Hepatocyte (in vitro differentiated cells): ENCODE measurements around the gene SLC39A7. TPM values are rescaled to one million over a fixed set of nuclear protein-coding genes. Genes with fewer than 3 reads are reported as not detected.

ENCODE experiments used
- DNase-seq: peaks from one replicate; pipeline ENCODE4 v3.0.0-alpha.2; 2016; ENCODE audit warnings: low spot score
- H2AFZ ChIP-seq: fragments of 200-600 bp; sonication (generic); 2 replicates; pipeline ENCODE4 v1.6.0; 2016; ENCODE audit warnings: antibody characterized with exemption, mild to moderate bottlenecking
- H3K27ac ChIP-seq: fragments of 200-600 bp; sonication (generic); 2 replicates; pipeline ENCODE4 v1.5.1; 2016; ENCODE audit warnings: mild to moderate bottlenecking
- H3K27me3 ChIP-seq: fragments of 200-600 bp; sonication (generic); 2 replicates; pipeline ENCODE4 v1.6.1; 2016
- H3K36me3 ChIP-seq: fragments of 200-600 bp; sonication (generic); replicated peaks from 2 replicates; pipeline ENCODE4 v1.5.1; 2016; ENCODE audit warnings: low read depth; ENCODE audit not compliant: insufficient read depth
- H3K4me1 ChIP-seq: fragments of 200-600 bp; sonication (generic); 2 replicates; pipeline ENCODE4 v1.5.1; 2016; ENCODE audit warnings: mild to moderate bottlenecking, moderate library complexity; ENCODE audit not compliant: insufficient read depth
- H3K4me2 ChIP-seq: fragments of 200-600 bp; sonication (generic); 2 replicates; pipeline ENCODE4 v1.6.0; 2016
- H3K4me3 ChIP-seq: fragments of 200-600 bp; sonication (generic); 2 replicates; pipeline ENCODE4 v1.5.1; 2016; ENCODE audit warnings: mild to moderate bottlenecking
- H3K79me2 ChIP-seq: fragments of 200-600 bp; sonication (generic); 2 replicates; pipeline ENCODE4 v1.6.0; 2017; ENCODE audit warnings: mild to moderate bottlenecking
- H3K9me2 ChIP-seq: fragments of 200-600 bp; sonication (generic); replicated peaks from 2 replicates; pipeline ENCODE4 v1.6.0; 2017; ENCODE audit warnings: mild to moderate bottlenecking; ENCODE audit not compliant: insufficient read depth
- H3K9me3 ChIP-seq: fragments of 200-600 bp; sonication (generic); 2 replicates; pipeline ENCODE4 v1.5.1; 2016; ENCODE audit warnings: low read depth, mild to moderate bottlenecking
- H4K20me1 ChIP-seq: fragments of 200-600 bp; sonication (generic); 2 replicates; pipeline ENCODE4 v1.6.0; 2016; ENCODE audit warnings: mild to moderate bottlenecking; ENCODE audit not compliant: insufficient read depth, poor library complexity, severe bottlenecking
- EZH2 ChIP-seq: fragments of 200-600 bp; sonication (generic); IDR thresholded peaks from 2 replicates; pipeline ENCODE4 v1.6.1; 2016; ENCODE audit warnings: antibody characterized with exemption, mild to moderate bottlenecking, borderline replicate concordance
- EZH2phosphoT487 ChIP-seq: fragments of 200-600 bp; sonication (generic); IDR thresholded peaks from one replicate; pipeline ENCODE4 v1.6.1; 2018; ENCODE audit warnings: antibody characterized with exemption, mild to moderate bottlenecking, low read depth, moderate library complexity; ENCODE audit not compliant: unreplicated experiment, severe bottlenecking
- WGBS: methylation state at CpG from one replicate; pipeline ENCODE4 v1.1.6; 2016; ENCODE audit warnings: low lambda C conversion rate; ENCODE audit errors: missing lambda C conversion rate; 5-methylcytosine and 5-hydroxymethylcytosine counted together
- polyA plus RNA-seq: library from polyadenylated mRNA; unstranded; fragments of >200 nt; fragmentation: Nextera tagmentation; extraction: Ambion mirVana; gene quantifications from 2 replicates; pipeline ENCODE4 v1.2.1, GENCODE V29; 2016
- total RNA-seq: library from RNA; depleted of rRNA; stranded (reverse); fragments of >200 nt; gene quantifications from 2 replicates; pipeline ENCODE4 v1.2.3, GENCODE V29; 2014
- TF ChIP-seq, protein P1 (sequence below): fragments of 200-600 bp; sonication (generic); IDR thresholded peaks from 2 replicates; pipeline ENCODE4 v1.5.1; 2016; ENCODE audit warnings: antibody characterized with exemption, mild to moderate bottlenecking; ENCODE audit not compliant: poor library complexity

The SLC39A7 gene
- total and polyA plus RNA-seq, 2 experiments from 2014 or later, result 55.0 to 130 TPM

DNA sequence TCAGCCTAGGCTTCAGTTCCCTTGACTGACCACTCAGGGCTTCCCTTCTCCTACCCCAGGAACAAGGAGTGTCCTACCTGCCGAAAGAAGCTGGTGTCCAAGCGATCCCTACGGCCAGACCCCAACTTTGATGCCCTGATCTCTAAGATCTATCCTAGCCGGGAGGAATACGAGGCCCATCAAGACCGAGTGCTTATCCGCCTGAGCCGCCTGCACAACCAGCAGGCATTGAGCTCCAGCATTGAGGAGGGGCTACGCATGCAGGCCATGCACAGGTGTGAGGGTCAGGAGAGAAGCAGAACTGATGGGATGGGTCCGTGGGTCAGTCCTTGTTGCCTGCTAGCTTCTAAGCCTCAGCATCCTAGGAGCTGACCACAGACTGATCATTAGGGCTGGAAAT lies 9.2 kb downstream of the SLC39A7 start:
- peaks cover 32% of the 10 kb centered on the region for H3K4me1 ChIP-seq
- no peaks in the 10 kb centered on the region for H4K20me1 ChIP-seq
- no peaks in the 10 kb centered on the region for H3K9me2 ChIP-seq
- TF ChIP-seq EZH2phosphoT487 (no peak), EZH2 (no peak)
- TF ChIP-seq, protein P1, sequence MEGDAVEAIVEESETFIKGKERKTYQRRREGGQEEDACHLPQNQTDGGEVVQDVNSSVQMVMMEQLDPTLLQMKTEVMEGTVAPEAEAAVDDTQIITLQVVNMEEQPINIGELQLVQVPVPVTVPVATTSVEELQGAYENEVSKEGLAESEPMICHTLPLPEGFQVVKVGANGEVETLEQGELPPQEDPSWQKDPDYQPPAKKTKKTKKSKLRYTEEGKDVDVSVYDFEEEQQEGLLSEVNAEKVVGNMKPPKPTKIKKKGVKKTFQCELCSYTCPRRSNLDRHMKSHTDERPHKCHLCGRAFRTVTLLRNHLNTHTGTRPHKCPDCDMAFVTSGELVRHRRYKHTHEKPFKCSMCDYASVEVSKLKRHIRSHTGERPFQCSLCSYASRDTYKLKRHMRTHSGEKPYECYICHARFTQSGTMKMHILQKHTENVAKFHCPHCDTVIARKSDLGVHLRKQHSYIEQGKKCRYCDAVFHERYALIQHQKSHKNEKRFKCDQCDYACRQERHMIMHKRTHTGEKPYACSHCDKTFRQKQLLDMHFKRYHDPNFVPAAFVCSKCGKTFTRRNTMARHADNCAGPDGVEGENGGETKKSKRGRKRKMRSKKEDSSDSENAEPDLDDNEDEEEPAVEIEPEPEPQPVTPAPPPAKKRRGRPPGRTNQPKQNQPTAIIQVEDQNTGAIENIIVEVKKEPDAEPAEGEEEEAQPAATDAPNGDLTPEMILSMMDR, result no peak
- no peak overlapping the region for H3K4me3 ChIP-seq
- no peak for DNase-seq
- peaks cover 17% of the 10 kb centered on the region for H3K79me2 ChIP-seq
- no peak overlapping the region for H2AFZ ChIP-seq
- H3K9me3 ChIP-seq, result no peaks in the 10 kb centered on the region
- H3K36me3 ChIP-seq, result no peaks in the 10 kb centered on the region
- H3K4me2 ChIP-seq, result no peak overlapping the region
- WGBS, result 99% methylated on average over 10 of the region's 10 CpGs
- no peak overlapping the region for H3K27ac ChIP-seq
- H3K27me3 ChIP-seq, result peaks cover 5% of the 10 kb centered on the region

GRCh38 chr6:33211136-33211535 lies 10.5 kb downstream of the SLC39A7 start:
- Histone ChIP-seq H3K4me2 (no peak overlapping the region), H3K27ac (no peak overlapping the region), H2AFZ (no peak overlapping the region), H3K36me3 (no peaks in the 10 kb centered on the region), H3K4me1 (peaks cover 27% of the 10 kb centered on the region), H3K27me3 (peaks cover 5% of the 10 kb centered on the region), H3K9me3 (no peaks in the 10 kb centered on the region), H4K20me1 (no peaks in the 10 kb centered on the region), H3K4me3 (no peak overlapping the region), H3K79me2 (peaks cover 15% of the 10 kb centered on the region), H3K9me2 (no peaks in the 10 kb centered on the region)
- 90% methylated on average over 6 of the region's 17 CpGs for WGBS
- TF ChIP-seq EZH2phosphoT487, result no peak
- TF ChIP-seq EZH2, result no peak
- TF ChIP-seq, protein P1, result no peak
- no peak for DNase-seq

- TF ChIP-seq EZH2phosphoT487 (no peak), EZH2 (no peak)
- TF ChIP-seq, protein P1, result no peak
- H3K36me3 ChIP-seq, result no peaks in the 10 kb centered on the region
- peak overlapping the region; percentile 95 for H3K4me2 ChIP-seq
- no peak overlapping the region for H2AFZ ChIP-seq
- peaks cover 5% of the 10 kb centered on the region for H3K27me3 ChIP-seq
- WGBS, result 88% methylated on average over 12 of the region's 18 CpGs
- H3K4me1 ChIP-seq, result peaks cover 23% of the 10 kb centered on the region
- peaks cover 10% of the 10 kb centered on the region for H3K79me2 ChIP-seq
- no peaks in the 10 kb centered on the region for H3K9me2 ChIP-seq
- no peak for DNase-seq
- no peaks in the 10 kb centered on the region for H4K20me1 ChIP-seq
- H3K9me3 ChIP-seq, result no peaks in the 10 kb centered on the region
- no peak overlapping the region for H3K4me3 ChIP-seq
- H3K27ac ChIP-seq, result no peak overlapping the region
These were observed 11.2 kb downstream of the SLC39A7 start for GRCh38 chr6:33211666-33212422.
